Measurements from ENCODE around the gene MAP4.
"Not testable (repeated sequence)": the region's sequence is repeated elsewhere in the genome, so short reads cannot be mapped to it uniquely, and the experiment has no call there.

Gene MAP4

GRCh38 chr3:47856669-47857068 is 159.5 kb downstream of the MAP4 start:
- no peak for DNase-seq

- no peak for DNase-seq
Observed at GRCh38 chr3:47855461-47856383, 160.5 kb downstream of the MAP4 start.

- no peak for DNase-seq
Observed at GRCh38 chr3:47854720-47855455, 161.3 kb downstream of the MAP4 start.

DNA sequence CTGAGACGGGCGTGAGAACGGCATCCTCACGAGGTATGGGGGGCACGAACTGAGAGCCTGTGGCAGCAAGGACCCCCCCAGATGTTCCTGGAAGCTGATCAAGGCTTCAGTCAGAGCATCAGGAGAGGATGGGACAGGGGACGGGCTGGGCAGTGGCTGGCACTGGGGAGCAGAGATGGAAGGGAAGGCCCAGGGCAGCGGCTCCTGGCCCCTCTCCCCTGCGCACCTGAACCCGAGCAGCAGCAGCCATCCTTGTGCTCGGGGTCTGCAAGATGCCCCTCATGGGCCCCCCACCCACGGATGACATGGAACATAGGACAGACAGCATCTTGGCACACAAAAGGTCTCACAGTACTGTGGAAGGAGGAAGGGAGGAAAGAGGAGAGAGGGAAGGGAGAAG is 161.9 kb downstream of the MAP4 start:
- no peak for DNase-seq

GRCh38 chr3:47852604-47853602 is 163.3 kb downstream of the MAP4 start:
- DNase-seq, result no peak

GRCh38 chr3:47851888-47852603 is 164.2 kb downstream of the MAP4 start:
- DNase-seq, result no peak

GRCh38 chr3:47850564-47851410 is 165.4 kb downstream of the MAP4 start:
- DNase-seq, result no peak

- DNase-seq, result no peak
Observed at GRCh38 chr3:47849699-47850563, 166.3 kb downstream of the MAP4 start.

DNA sequence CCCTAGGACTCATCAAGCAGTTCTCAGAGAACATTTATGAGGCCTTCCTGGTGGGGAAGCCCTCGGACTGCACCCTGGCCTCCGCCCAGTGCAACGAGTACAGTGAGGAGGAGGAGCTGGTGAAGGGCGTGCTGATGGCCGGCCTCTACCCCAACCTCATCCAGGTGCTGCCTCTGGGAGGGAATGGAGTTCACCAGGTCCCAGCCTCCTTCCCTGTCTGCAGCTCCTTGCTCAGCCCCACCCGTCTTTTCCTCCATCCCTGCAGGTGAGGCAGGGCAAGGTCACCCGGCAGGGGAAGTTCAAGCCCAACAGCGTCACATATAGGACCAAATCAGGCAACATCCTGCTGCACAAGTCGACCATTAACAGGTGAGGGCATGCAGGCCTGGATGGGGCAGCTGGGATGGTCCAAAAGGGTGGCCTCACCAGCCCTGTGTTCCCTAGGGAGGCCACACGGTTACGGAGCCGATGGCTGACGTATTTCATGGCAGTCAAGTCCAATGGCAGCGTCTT is 167.0 kb downstream of the MAP4 start:
- DNase-seq, result no peak

GRCh38 chr3:47848599-47849117 is 167.6 kb downstream of the MAP4 start:
- no peak for DNase-seq

DNA sequence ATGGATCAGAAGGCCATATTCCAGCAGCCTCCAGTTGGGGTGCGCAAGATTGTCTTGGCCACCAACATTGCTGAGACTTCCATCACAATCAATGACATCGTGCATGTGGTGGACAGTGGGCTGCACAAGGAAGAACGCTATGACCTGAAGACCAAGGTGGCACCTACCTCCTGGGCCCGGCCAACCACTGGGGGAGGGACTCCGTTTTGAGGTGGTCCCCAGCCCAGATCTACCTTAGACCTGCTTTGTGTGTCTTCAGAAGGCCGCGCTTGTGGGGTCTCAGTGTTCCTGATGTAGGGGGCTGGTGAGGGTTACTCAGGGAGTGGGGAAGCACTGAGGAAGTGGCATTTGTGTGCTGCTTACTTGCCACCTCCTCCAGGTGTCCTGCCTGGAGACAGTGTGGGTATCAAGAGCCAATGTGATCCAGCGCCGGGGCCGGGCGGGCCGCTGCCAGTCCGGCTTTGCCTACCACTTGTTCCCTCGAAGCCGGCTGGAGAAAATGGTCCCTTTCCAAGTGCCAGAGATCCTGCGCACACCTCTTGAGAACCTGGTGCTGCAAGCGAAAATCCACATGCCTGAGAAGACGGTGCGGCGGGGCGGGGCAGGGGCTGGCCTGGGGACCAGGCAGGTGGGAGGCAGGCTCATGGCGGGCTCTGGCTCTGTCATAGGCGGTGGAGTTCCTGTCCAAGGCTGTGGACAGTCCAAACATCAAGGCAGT is 168.3 kb downstream of the MAP4 start:
- no peak for DNase-seq

DNA sequence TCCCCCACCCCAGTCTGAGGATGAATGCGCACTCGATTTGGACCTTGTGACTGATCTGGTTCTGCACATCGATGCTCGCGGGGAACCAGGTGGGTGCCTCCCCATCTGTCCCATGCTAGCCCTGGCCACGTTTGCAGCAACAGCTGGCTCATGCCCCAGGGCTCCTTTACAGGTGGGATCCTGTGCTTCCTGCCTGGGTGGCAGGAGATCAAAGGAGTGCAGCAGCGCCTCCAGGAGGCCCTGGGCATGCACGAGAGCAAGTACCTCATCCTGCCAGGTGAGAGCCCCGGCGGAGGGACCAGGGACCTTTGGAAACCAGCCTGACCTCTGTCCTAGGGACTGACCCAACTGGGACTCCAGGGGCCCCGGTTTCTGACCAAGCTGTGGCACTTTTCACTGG is 169.0 kb downstream of the MAP4 start:
- DNase-seq, result no peak

- no peak for DNase-seq
Observed at GRCh38 chr3:47846880-47847248, 169.4 kb downstream of the MAP4 start.

GRCh38 chr3:47846186-47846879 is 169.9 kb downstream of the MAP4 start:
- no peak for DNase-seq

- no peak for DNase-seq
Observed at GRCh38 chr3:47841786-47842349, 174.3 kb downstream of the MAP4 start.

- no peak for DNase-seq
Observed at GRCh38 chr3:47838503-47838902, 177.7 kb downstream of the MAP4 start.

GRCh38 chr3:47836986-47837385 is 179.2 kb downstream of the MAP4 start:
- no peak for DNase-seq

DNA sequence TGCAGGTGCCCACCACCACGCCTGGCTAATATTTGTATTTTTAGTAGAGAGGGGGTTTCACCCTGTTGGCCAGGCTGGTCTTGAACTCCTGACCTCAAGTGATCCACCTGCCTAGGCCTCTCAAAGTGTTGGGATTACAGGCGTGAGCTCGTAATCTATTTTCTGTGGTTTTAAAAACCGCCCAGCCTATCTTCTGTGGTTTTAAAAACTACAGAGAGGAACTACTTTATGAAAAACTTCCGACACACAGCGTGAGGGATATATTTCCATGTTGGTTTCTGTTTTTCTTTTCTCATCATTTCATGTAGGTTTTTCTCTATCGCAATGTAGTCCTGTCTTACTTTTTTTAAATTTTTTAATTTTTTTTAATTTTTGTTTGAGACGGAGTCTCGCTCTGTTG is 186.7 kb downstream of the MAP4 start:
- DNase-seq, result not testable (repeated sequence)
